Type B pancreatic cell (in vitro differentiated cells): ENCODE data around the gene ELN. TPM values are rescaled to one million over a fixed set of nuclear protein-coding genes. Genes with fewer than 3 reads are reported as not detected.

Source experiments
- DNase-seq: peaks from one replicate; pipeline ENCODE4 v3.0.0; 2021; ENCODE audit warnings: mixed read lengths; ENCODE audit not compliant: unreplicated experiment; ENCODE audit errors: extremely low spot score
- H3K27ac Mint-ChIP-seq: 2 replicates; pipeline ENCODE4 v1.8.0; 2021; ENCODE audit warnings: mild to moderate bottlenecking, mixed read lengths
- H3K27me3 Mint-ChIP-seq: 2 replicates; pipeline ENCODE4 v1.8.0; 2021; ENCODE audit warnings: mixed read lengths
- H3K36me3 Mint-ChIP-seq: 2 replicates; pipeline ENCODE4 v1.8.0; 2021; ENCODE audit warnings: mixed read lengths
- H3K4me1 Mint-ChIP-seq: one replicate; pipeline ENCODE4 v1.8.0; 2021; ENCODE audit warnings: mixed read lengths; ENCODE audit not compliant: unreplicated experiment
- H3K4me3 Mint-ChIP-seq: 2 replicates; pipeline ENCODE4 v1.8.0; 2021; ENCODE audit warnings: mild to moderate bottlenecking, mixed read lengths
- H3K9me3 Mint-ChIP-seq: 2 replicates; pipeline ENCODE4 v1.8.0; 2021; ENCODE audit warnings: mixed read lengths
- CTCF ChIP-seq: fragments of 200-600 bp; sonication (generic); conservative IDR thresholded peaks from 2 replicates; pipeline ENCODE4 v1.5.0; 2021; ENCODE audit warnings: antibody characterized with exemption, mild to moderate bottlenecking
- total RNA-seq: library from RNA; stranded (reverse); gene quantifications from 2 replicates; pipeline ENCODE4 v1.2.1, GENCODE V29; 2021; ENCODE audit warnings: low replicate concordance

The ELN gene
- total RNA-seq, 1 donor from 2014 or later, result 8.8 TPM

- H3K27ac Mint-ChIP-seq, result no peak overlapping the region
- no peaks in the 10 kb centered on the region for H3K9me3 Mint-ChIP-seq
- no peaks in the 10 kb centered on the region for H3K27me3 Mint-ChIP-seq
- no peaks in the 10 kb centered on the region for H3K36me3 Mint-ChIP-seq
- DNase-seq, result no peak
- no peak overlapping the region for H3K4me3 Mint-ChIP-seq
- no peak for TF ChIP-seq CTCF
- H3K4me1 Mint-ChIP-seq, result no peaks in the 10 kb centered on the region
Measured at GRCh38 chr7:74105992-74106391, 78.0 kb downstream of the ELN start.

- Mint-ChIP-seq H3K36me3 (no peaks in the 10 kb centered on the region), H3K9me3 (no peaks in the 10 kb centered on the region), H3K27ac (no peak overlapping the region), H3K4me3 (no peak overlapping the region), H3K4me1 (no peaks in the 10 kb centered on the region), H3K27me3 (no peaks in the 10 kb centered on the region)
- no peak for TF ChIP-seq CTCF
- no peak for DNase-seq
Measured at GRCh38 chr7:74106846-74107245, 78.9 kb downstream of the ELN start.

- Mint-ChIP-seq H3K36me3 (peaks cover 11% of the 10 kb centered on the region), H3K27me3 (no peaks in the 10 kb centered on the region), H3K27ac (no peak overlapping the region), H3K4me3 (no peak overlapping the region), H3K4me1 (no peaks in the 10 kb centered on the region), H3K9me3 (no peaks in the 10 kb centered on the region)
- TF ChIP-seq CTCF, result no peak
- DNase-seq, result no peak
Measured at GRCh38 chr7:74115326-74115725, 87.4 kb downstream of the ELN start.

- Mint-ChIP-seq H3K4me1 (no peaks in the 10 kb centered on the region), H3K4me3 (no peak overlapping the region), H3K36me3 (peaks cover 11% of the 10 kb centered on the region), H3K27ac (no peak overlapping the region), H3K27me3 (no peaks in the 10 kb centered on the region), H3K9me3 (no peaks in the 10 kb centered on the region)
- TF ChIP-seq CTCF, result no peak
- no peak for DNase-seq
Measured at GRCh38 chr7:74116356-74116755, 88.4 kb downstream of the ELN start.

Other genes with a start within 250 kb of the ELN start
- 223 and 787 TPM in 2 replicates for gene CLDN4, start 197.2 kb upstream of the ELN start, total RNA-seq
- 8.5 and 11.5 TPM in 2 replicates for gene METTL27, start 185.7 kb upstream of the ELN start, total RNA-seq
- 0.57 TPM in 1 of 2 replicates, not detected in the other for gene TMEM270, start 167.0 kb upstream of the ELN start, total RNA-seq
- gene LIMK1, start 55.6 kb downstream of the ELN start, total RNA-seq, result 34.6 and 46.6 TPM in 2 replicates
- 250 and 251 TPM in 2 replicates for gene EIF4H, start 146.2 kb downstream of the ELN start, total RNA-seq
- 0.24 and 0.89 TPM in 2 replicates for gene LAT2, start 181.8 kb downstream of the ELN start, total RNA-seq
- 26.5 and 40.9 TPM in 2 replicates for gene RFC2, start 226.2 kb downstream of the ELN start, total RNA-seq